Progenitor cell of endocrine pancreas (in vitro differentiated cells): ENCODE data around the gene IZUMO4. TPM values are rescaled to one million over a fixed set of nuclear protein-coding genes. Genes with fewer than 3 reads are reported as not detected.
A peak's percentile ranks its signal among the peaks of the same experiment; 100 is the strongest.

ENCODE experiments used
- DNase-seq: peaks from one replicate; pipeline ENCODE4 v3.0.0; 2021; ENCODE audit warnings: low spot score; ENCODE audit not compliant: unreplicated experiment
- H3K27ac Mint-ChIP-seq: 2 replicates; pipeline ENCODE4 v1.8.0; 2021; ENCODE audit warnings: mild to moderate bottlenecking, moderate library complexity, mixed read lengths
- H3K27me3 Mint-ChIP-seq: 2 replicates; pipeline ENCODE4 v1.8.0; 2021; ENCODE audit warnings: mixed read lengths
- H3K36me3 Mint-ChIP-seq: 2 replicates; pipeline ENCODE4 v1.8.0; 2022; ENCODE audit warnings: mixed read lengths; ENCODE audit not compliant: insufficient read depth
- H3K4me1 Mint-ChIP-seq: 2 replicates; pipeline ENCODE4 v1.8.0; 2021; ENCODE audit warnings: low read depth, mixed read lengths
- H3K4me3 Mint-ChIP-seq: 2 replicates; pipeline ENCODE4 v1.8.0; 2021; ENCODE audit warnings: low read depth, mild to moderate bottlenecking, moderate library complexity, mixed read lengths
- H3K9me3 Mint-ChIP-seq: 2 replicates; pipeline ENCODE4 v1.8.0; 2021; ENCODE audit warnings: low read depth, mixed read lengths
- total RNA-seq: library from RNA; stranded (reverse); gene quantifications from 2 replicates; pipeline ENCODE4 v1.2.1, GENCODE V29; 2021
- TF ChIP-seq, protein P1 (sequence below): fragments of 200-600 bp; sonication (generic); IDR thresholded peaks from one replicate; pipeline ENCODE4 v1.5.0; 2021; ENCODE audit warnings: antibody characterized with exemption, mild to moderate bottlenecking; ENCODE audit not compliant: unreplicated experiment

The IZUMO4 gene
- total RNA-seq, 1 donor from 2014 or later, result 16.5 TPM

DNA sequence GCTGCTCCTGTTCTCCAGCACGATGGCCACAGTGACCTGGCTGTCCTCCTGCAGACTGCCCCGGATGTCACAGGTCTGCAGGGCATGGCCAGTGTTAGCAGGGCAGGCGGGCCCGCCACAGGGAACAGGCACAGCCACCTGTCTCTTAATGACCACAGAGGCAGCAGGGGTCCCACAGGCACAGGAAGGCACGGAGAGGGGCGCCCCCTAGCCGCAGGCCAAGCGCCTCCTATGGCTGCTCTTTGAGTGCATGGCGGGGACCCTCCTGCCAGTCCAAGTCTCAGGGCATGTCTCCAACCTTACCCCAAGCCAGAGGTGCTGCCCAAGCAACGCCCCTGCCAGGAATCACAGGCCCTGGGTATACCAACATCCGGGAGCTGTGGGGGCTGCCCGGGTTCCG lies 14.1 kb downstream of the IZUMO4 start:
- Mint-ChIP-seq H3K4me1 (no peaks in the 10 kb centered on the region), H3K9me3 (peaks cover 2% of the 10 kb centered on the region), H3K4me3 (no peak overlapping the region), H3K27ac (no peak overlapping the region), H3K36me3 (peaks cover 36% of the 10 kb centered on the region), H3K27me3 (no peaks in the 10 kb centered on the region)
- TF ChIP-seq, protein P1, sequence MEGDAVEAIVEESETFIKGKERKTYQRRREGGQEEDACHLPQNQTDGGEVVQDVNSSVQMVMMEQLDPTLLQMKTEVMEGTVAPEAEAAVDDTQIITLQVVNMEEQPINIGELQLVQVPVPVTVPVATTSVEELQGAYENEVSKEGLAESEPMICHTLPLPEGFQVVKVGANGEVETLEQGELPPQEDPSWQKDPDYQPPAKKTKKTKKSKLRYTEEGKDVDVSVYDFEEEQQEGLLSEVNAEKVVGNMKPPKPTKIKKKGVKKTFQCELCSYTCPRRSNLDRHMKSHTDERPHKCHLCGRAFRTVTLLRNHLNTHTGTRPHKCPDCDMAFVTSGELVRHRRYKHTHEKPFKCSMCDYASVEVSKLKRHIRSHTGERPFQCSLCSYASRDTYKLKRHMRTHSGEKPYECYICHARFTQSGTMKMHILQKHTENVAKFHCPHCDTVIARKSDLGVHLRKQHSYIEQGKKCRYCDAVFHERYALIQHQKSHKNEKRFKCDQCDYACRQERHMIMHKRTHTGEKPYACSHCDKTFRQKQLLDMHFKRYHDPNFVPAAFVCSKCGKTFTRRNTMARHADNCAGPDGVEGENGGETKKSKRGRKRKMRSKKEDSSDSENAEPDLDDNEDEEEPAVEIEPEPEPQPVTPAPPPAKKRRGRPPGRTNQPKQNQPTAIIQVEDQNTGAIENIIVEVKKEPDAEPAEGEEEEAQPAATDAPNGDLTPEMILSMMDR, result peak; percentile 15
- no peak for DNase-seq

DNA sequence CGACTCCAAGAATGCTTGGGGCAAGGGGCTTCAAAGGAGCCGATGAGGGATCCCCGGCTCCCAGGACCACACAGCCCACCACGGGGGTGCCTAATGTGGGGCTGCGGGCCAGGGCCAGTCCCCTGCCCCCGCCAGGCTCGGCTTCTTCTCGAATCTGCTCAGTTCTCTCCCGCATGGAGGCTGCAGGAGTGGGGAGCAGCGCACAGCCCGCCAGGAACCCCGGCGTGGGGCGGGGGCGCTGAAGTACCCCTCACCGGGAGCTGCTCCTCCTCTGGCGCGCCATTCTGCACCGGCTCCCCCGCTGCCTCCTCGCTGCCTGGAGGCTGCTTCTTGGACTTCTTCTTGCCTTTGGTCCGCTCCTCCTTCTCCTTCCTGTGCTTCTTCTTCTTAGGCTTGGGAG lies 14.7 kb downstream of the IZUMO4 start:
- no peak overlapping the region for H3K27ac Mint-ChIP-seq
- H3K9me3 Mint-ChIP-seq, result peaks cover 2% of the 10 kb centered on the region
- H3K4me3 Mint-ChIP-seq, result no peak overlapping the region

DNA sequence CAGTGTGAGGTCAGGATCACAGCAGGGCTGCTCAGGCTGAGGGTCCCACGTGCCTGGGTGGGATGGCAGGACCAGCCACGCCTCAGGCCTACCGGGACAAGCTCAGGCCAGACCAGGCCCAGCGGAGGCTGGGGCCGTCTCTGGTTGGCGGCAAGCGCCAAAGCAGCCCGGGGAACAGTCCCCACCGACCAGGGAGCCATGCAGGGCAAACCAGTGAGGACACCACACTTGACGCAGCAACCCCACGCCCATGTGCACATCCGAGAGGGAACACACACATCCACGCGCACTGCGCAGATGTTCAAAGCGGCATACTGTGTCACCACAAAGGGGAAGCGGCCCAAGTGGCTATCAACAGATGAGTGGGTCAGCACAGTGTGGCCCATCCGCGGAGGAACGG lies 15.2 kb downstream of the IZUMO4 start:
- Mint-ChIP-seq H3K4me1 (no peaks in the 10 kb centered on the region), H3K4me3 (no peak overlapping the region), H3K36me3 (peaks cover 26% of the 10 kb centered on the region), H3K27ac (no peak overlapping the region), H3K9me3 (no peaks in the 10 kb centered on the region), H3K27me3 (no peaks in the 10 kb centered on the region)
- no peak for DNase-seq
- TF ChIP-seq, protein P1, result no peak

More for the DNA sequence above, 14.7 kb downstream of the IZUMO4 start:
- Mint-ChIP-seq H3K4me1 (no peaks in the 10 kb centered on the region), H3K36me3 (peaks cover 30% of the 10 kb centered on the region), H3K27me3 (no peaks in the 10 kb centered on the region)
- no peak for DNase-seq
- TF ChIP-seq, protein P1, result no peak

DNA sequence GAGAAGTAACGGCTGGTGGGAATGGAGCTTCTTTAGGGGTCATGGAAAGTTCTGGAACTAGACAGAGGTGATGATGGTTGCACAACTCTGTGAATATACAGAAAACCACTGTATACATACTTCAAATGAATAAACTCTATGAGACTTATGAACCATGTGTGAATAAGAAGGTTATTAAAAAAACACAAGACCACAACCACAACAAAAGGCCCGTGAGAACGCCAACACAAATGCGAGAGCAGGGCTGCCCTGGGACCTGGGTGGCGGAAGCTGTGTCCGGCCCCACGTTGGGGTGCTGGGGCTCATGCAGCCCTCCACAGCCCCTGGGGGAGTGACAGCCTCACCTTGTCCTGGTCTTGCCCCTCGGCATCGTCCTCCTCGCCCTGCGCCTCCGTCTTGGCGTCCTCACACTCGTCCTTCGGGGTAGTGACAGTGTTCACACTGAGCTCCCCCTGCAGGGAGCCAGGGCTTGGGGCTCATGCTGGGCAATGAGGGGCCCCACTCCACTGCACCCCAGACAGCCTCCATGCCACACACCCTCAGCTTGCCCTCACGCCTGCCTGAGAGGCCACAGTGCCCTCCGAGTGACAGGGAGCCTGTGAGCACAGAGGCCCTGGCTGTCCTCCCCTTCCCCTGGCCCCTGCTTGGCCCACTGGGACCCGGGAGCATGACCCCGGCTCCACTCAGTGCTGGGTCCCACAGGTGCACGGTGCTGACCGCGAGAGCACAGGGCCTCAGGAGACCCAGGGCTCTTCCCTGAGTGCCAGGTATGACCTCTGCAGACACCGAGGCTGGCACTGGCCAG lies 16.0 kb downstream of the IZUMO4 start:
- no peaks in the 10 kb centered on the region for H3K9me3 Mint-ChIP-seq
- no peak overlapping the region for H3K4me3 Mint-ChIP-seq
- DNase-seq, result no peak
- no peaks in the 10 kb centered on the region for H3K4me1 Mint-ChIP-seq
- H3K27me3 Mint-ChIP-seq, result no peaks in the 10 kb centered on the region
- no peak overlapping the region for H3K27ac Mint-ChIP-seq
- H3K36me3 Mint-ChIP-seq, result peaks cover 19% of the 10 kb centered on the region
- TF ChIP-seq, protein P1, result no peak

DNA sequence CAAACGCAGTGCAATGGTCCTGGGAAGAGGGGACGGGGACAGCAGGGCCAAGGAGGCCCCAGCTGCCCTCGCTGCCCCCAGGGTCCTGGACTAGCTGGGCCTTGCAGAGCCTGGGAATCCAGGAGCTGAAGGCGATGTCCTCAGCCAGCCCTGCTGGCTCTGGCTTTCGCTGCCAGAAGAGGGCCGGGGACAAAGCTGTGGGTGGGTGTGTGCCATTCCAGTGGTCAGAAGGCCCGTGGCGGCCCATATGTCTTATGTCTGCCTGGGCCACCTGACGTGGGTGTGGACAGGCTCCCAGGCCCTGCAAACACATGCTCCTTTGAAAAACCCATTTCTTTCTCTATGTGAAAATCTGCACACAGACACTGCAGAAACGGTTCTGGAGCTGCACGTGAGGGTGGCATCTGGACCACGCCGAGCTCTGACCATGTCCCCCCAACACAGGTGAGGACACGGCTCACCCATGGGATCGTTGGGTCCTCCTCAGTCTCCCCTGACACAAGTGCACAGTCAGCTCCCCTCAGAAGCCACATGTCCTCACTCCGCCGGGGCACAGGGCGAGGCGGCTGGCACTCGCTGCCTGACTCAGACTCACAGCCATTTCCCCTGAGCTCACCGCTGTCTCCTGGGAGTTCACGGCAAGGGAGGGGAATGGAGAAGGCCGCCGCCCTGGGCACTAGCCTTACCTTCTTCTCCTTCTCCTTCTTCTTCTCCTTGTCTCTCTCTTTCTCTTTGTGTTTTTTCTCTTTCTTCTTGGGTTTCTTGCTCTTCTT lies 16.9 kb downstream of the IZUMO4 start:
- H3K4me3 Mint-ChIP-seq, result no peak overlapping the region
- TF ChIP-seq, protein P1, result no peak
- H3K4me1 Mint-ChIP-seq, result no peaks in the 10 kb centered on the region
- peak overlapping the region; percentile 70 for H3K27ac Mint-ChIP-seq
- no peaks in the 10 kb centered on the region for H3K27me3 Mint-ChIP-seq
- no peak for DNase-seq
- peaks cover 15% of the 10 kb centered on the region for H3K36me3 Mint-ChIP-seq
- H3K9me3 Mint-ChIP-seq, result no peaks in the 10 kb centered on the region
